Naive B cell (primary cell): ENCODE data around the gene SHB. TPM values are rescaled to one million over a fixed set of nuclear protein-coding genes. Genes with fewer than 3 reads are reported as not detected.

Experiments
- ATAC-seq, 2 donors: fragments of 150-1000 bp; cut with Tn5 transposase; 2 replicates each; pipeline ENCODE4 v1.10.0; 2021; ENCODE audit warnings: low read depth in 2 of 2, mild to moderate bottlenecking in 2 of 2, moderate library complexity in 2 of 2
- DNase-seq: peaks from one replicate; pipeline ENCODE4 v3.0.0; 2022
- H3K27ac Mint-ChIP-seq, 6 donors: one replicate each; pipeline ENCODE4 v1.8.0; 2020 to 2022; ENCODE audit warnings: mild to moderate bottlenecking in 6 of 6, mixed read lengths in 6 of 6, moderate library complexity in 5 of 6, inconsistent platforms in 2 of 6
- H3K27me3 Mint-ChIP-seq, 3 donors: one replicate each; pipeline ENCODE4 v1.8.0; 2021 to 2022; ENCODE audit warnings: mixed read lengths in 3 of 3, mild to moderate bottlenecking in 1 of 3
- H3K36me3 Mint-ChIP-seq, 2 donors: one replicate each; pipeline ENCODE4 v1.8.0; 2020 to 2022; ENCODE audit warnings: mixed read lengths in 2 of 2, inconsistent platforms in 1 of 2, mild to moderate bottlenecking in 1 of 2
- H3K4me1 Mint-ChIP-seq, 3 donors: one replicate each; pipeline ENCODE4 v1.8.0; 2020 to 2022; ENCODE audit warnings: mixed read lengths in 3 of 3, inconsistent platforms in 1 of 3, mild to moderate bottlenecking in 1 of 3, moderate library complexity in 1 of 3
- H3K4me3 Mint-ChIP-seq, 8 donors: one replicate each; pipeline ENCODE4 v1.8.0; 2020 to 2022; ENCODE audit warnings: mild to moderate bottlenecking in 8 of 8, mixed read lengths in 8 of 8, moderate library complexity in 8 of 8, inconsistent platforms in 2 of 8
- H3K9me3 Mint-ChIP-seq, 7 donors: one replicate each; pipeline ENCODE4 v1.8.0; 2020 to 2022; ENCODE audit warnings: mixed read lengths in 7 of 7, mild to moderate bottlenecking in 5 of 7, inconsistent platforms in 2 of 7, moderate library complexity in 1 of 7
- polyA plus RNA-seq, 6 donors: library from polyadenylated mRNA; unstranded; fragments of 300-500 nt; fragmentation: Illumina TruSeq; gene quantifications; one replicate each; pipeline ENCODE4 v1.2.3, GENCODE V29; 2021; ENCODE audit warnings: low read depth in 6 of 6

Gene SHB
- polyA plus RNA-seq, 6 donors from 2014 or later: 0.17 to 0.55 (median 0.27) TPM

- Mint-ChIP-seq H3K9me3 (peaks cover 0 to 5% (median 0%) of the 10 kb centered on the region in 7 donors), H3K27ac (no peak overlapping the region), H3K27me3 (peaks cover 0 to 14% (median 7%) of the 10 kb centered on the region in 3 donors), H3K4me1 (no peaks in the 10 kb centered on the region), H3K4me3 (no peak overlapping the region), H3K36me3 (no peaks in the 10 kb centered on the region)
- no peak for ATAC-seq
- no peak for DNase-seq
These were observed 119.5 kb downstream of the SHB start for GRCh38 chr9:37949576-37949975.

- Mint-ChIP-seq H3K36me3 (no peaks in the 10 kb centered on the region), H3K4me3 (no peak overlapping the region), H3K27me3 (peaks cover 0 to 19% (median 13%) of the 10 kb centered on the region in 3 donors), H3K27ac (no peak overlapping the region), H3K9me3 (peaks cover 0 to 5% (median 0%) of the 10 kb centered on the region in 7 donors), H3K4me1 (no peaks in the 10 kb centered on the region)
- no peak for DNase-seq
- ATAC-seq: no peak
These were observed 120.5 kb downstream of the SHB start for GRCh38 chr9:37948417-37948980.

DNA sequence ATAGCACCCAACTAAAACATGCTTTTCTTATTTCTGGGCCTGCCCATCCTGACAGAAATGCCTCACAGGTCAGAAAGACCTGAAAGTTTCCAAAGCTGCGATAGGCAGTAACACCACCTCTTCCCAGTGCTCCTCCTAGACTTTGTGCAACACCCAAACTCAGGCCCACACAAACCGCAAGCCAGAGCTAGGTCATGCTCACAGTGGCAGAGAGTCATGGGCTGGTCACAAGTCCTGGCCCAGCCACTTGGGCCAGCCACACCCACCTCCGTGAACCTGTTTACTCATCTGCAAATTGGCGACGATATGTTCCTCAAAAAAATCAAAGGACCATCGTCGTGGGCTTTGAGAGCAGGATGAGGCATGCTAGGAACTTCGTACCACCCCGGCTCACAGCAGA is 121.0 kb downstream of the SHB start:
- Mint-ChIP-seq H3K36me3 (no peaks in the 10 kb centered on the region), H3K27ac (no peak overlapping the region), H3K9me3 (peaks cover 0 to 5% (median 0%) of the 10 kb centered on the region in 7 donors), H3K4me3 (no peak overlapping the region), H3K4me1 (no peaks in the 10 kb centered on the region), H3K27me3 (peaks cover 0 to 24% (median 13%) of the 10 kb centered on the region in 3 donors)
- ATAC-seq (no peak), DNase-seq (no peak)

DNA sequence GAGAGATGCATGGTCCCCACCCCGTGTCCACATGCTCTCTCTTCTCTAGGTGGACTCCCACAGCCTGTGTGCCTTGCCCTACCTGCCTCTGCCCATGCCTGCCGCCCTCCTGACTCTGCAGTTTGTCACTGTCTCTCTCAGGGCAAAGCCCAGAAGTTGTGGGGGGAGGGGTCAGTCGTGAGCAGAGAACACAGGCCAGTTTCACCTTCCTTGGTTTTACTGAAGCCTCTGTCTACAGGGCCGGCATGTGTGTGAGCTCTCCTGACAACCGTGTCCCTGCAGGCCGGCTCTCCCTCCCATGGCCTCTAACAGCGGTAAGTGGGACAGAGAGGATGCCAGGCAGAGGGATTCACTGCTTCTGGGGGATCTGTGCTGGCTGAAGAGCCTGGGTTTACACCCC is 121.6 kb downstream of the SHB start:
- DNase-seq: no peak
- no peak for ATAC-seq
- H3K36me3 Mint-ChIP-seq: no peaks in the 10 kb centered on the region
- peaks cover 0 to 22% (median 13%) of the 10 kb centered on the region in 3 donors for H3K27me3 Mint-ChIP-seq
- H3K27ac Mint-ChIP-seq: no peak overlapping the region
- H3K4me3 Mint-ChIP-seq: no peak overlapping the region
- peaks cover 0 to 5% (median 0%) of the 10 kb centered on the region in 7 donors for H3K9me3 Mint-ChIP-seq
- H3K4me1 Mint-ChIP-seq: no peaks in the 10 kb centered on the region

GRCh38 chr9:37946971-37947370 is 122.1 kb downstream of the SHB start:
- no peaks in the 10 kb centered on the region for H3K36me3 Mint-ChIP-seq
- H3K9me3 Mint-ChIP-seq: peaks cover 0 to 3% (median 0%) of the 10 kb centered on the region in 7 donors
- H3K27me3 Mint-ChIP-seq: peaks cover 0 to 17% (median 9%) of the 10 kb centered on the region in 3 donors
- DNase-seq: no peak
- no peak overlapping the region for H3K27ac Mint-ChIP-seq
- H3K4me3 Mint-ChIP-seq: no peak overlapping the region
- no peaks in the 10 kb centered on the region for H3K4me1 Mint-ChIP-seq
- no peak for ATAC-seq

DNA sequence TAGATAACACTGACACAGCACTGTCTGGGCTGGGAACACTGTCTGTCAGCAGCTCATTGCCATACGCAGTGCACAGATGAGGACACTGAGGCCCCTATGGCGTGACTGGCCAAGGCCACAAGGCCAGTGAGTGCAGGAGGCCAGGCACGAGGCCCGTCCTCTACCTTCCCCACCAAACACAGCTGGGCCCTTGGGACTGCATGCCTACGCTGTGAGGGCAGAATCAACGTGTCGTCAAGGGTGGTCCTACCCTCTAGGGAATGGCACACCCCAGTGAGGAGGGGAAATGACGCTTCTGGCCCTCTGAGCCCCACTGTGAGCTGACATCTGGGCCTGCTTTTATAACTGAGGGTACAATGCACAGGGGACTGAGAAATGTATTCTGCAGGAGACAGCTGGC is 123.0 kb downstream of the SHB start:
- no peak for ATAC-seq
- Mint-ChIP-seq H3K27me3 (peaks cover 0 to 12% (median 6%) of the 10 kb centered on the region in 3 donors), H3K9me3 (no peaks in the 10 kb centered on the region), H3K4me3 (no peak overlapping the region), H3K27ac (peak overlapping the region in 1 of 6 donors; percentile 49), H3K4me1 (no peaks in the 10 kb centered on the region), H3K36me3 (no peaks in the 10 kb centered on the region)
- no peak for DNase-seq

- no peaks in the 10 kb centered on the region for H3K9me3 Mint-ChIP-seq
- H3K27me3 Mint-ChIP-seq: peaks cover 0 to 12% (median 6%) of the 10 kb centered on the region in 3 donors
- no peak for DNase-seq
- no peak overlapping the region for H3K4me3 Mint-ChIP-seq
- ATAC-seq: no peak
- peak overlapping the region in 1 of 6 donors; percentile 39 for H3K27ac Mint-ChIP-seq
- H3K4me1 Mint-ChIP-seq: no peaks in the 10 kb centered on the region
- no peaks in the 10 kb centered on the region for H3K36me3 Mint-ChIP-seq
These were observed 124.2 kb downstream of the SHB start for GRCh38 chr9:37944671-37945481.

- Mint-ChIP-seq H3K36me3 (no peaks in the 10 kb centered on the region), H3K27me3 (peaks cover 0 to 12% (median 6%) of the 10 kb centered on the region in 3 donors), H3K4me3 (no peak overlapping the region), H3K4me1 (no peaks in the 10 kb centered on the region), H3K27ac (no peak overlapping the region), H3K9me3 (no peaks in the 10 kb centered on the region)
- DNase-seq (no peak), ATAC-seq (no peak)
These were observed 124.8 kb downstream of the SHB start for GRCh38 chr9:37944266-37944650.

GRCh38 chr9:37943345-37944265 is 125.4 kb downstream of the SHB start:
- Mint-ChIP-seq H3K4me1 (no peaks in the 10 kb centered on the region), H3K4me3 (no peak overlapping the region), H3K9me3 (no peaks in the 10 kb centered on the region), H3K27me3 (peaks cover 0 to 12% (median 6%) of the 10 kb centered on the region in 3 donors), H3K36me3 (no peaks in the 10 kb centered on the region), H3K27ac (no peak overlapping the region)
- no peak for ATAC-seq
- no peak for DNase-seq

GRCh38 chr9:37942621-37943344 is 126.2 kb downstream of the SHB start:
- DNase-seq (no peak), ATAC-seq (no peak)
- Mint-ChIP-seq H3K4me3 (no peak overlapping the region), H3K27ac (no peak overlapping the region), H3K27me3 (peaks cover 0 to 12% (median 6%) of the 10 kb centered on the region in 3 donors), H3K36me3 (no peaks in the 10 kb centered on the region), H3K9me3 (no peaks in the 10 kb centered on the region), H3K4me1 (no peaks in the 10 kb centered on the region)

- no peak for ATAC-seq
- no peaks in the 10 kb centered on the region for H3K9me3 Mint-ChIP-seq
- H3K36me3 Mint-ChIP-seq: no peaks in the 10 kb centered on the region
These were observed 127.8 kb downstream of the SHB start for GRCh38 chr9:37941253-37941652.

GRCh38 chr9:37939575-37940095 is 129.4 kb downstream of the SHB start:
- no peaks in the 10 kb centered on the region for H3K9me3 Mint-ChIP-seq
- ATAC-seq: no peak
- no peaks in the 10 kb centered on the region for H3K4me1 Mint-ChIP-seq
- no peak overlapping the region for H3K27ac Mint-ChIP-seq
- no peak for DNase-seq
- no peaks in the 10 kb centered on the region for H3K36me3 Mint-ChIP-seq
- H3K27me3 Mint-ChIP-seq: peaks cover 3 to 17% (median 6%) of the 10 kb centered on the region in 3 donors
- no peak overlapping the region for H3K4me3 Mint-ChIP-seq

More at GRCh38 chr9:37941253-37941652, 127.8 kb downstream of the SHB start:
- H3K27ac Mint-ChIP-seq: no peak overlapping the region
- peaks cover 0 to 12% (median 6%) of the 10 kb centered on the region in 3 donors for H3K27me3 Mint-ChIP-seq
- H3K4me1 Mint-ChIP-seq: no peaks in the 10 kb centered on the region
- no peak overlapping the region for H3K4me3 Mint-ChIP-seq
- no peak for DNase-seq
